NCI-H2227 (cell line): ENCODE data around the gene TIAM2.
"Not testable (repeated sequence)": the region's sequence is repeated elsewhere in the genome, so short reads cannot be mapped to it uniquely, and the experiment has no call there.

Experiments
- DNase-seq: peaks from one replicate; lab custom pipeline; 2025; ENCODE audit not compliant: unreplicated experiment; lab: John Stamatoyannopoulos, UW

TIAM2 gene

GRCh38 chr6:155223646-155224451 lies 228.7 kb downstream of the TIAM2 start:
- DNase-seq, result peak; percentile 20

- DNase-seq, result peak; percentile 4
These were observed 229.5 kb downstream of the TIAM2 start for GRCh38 chr6:155224618-155225017.

GRCh38 chr6:155227046-155227445 lies 231.9 kb downstream of the TIAM2 start:
- DNase-seq, result no peak

GRCh38 chr6:155228546-155229166 lies 233.5 kb downstream of the TIAM2 start:
- no peak for DNase-seq

GRCh38 chr6:155230975-155231374 lies 235.9 kb downstream of the TIAM2 start:
- DNase-seq, result not testable (repeated sequence)

- no peak for DNase-seq
These were observed 237.7 kb downstream of the TIAM2 start for GRCh38 chr6:155232848-155233247.

GRCh38 chr6:155234167-155234566 lies 239.1 kb downstream of the TIAM2 start:
- no peak for DNase-seq

- DNase-seq, result no peak
These were observed 239.6 kb downstream of the TIAM2 start for GRCh38 chr6:155234687-155235086.

GRCh38 chr6:155235087-155235486 lies 240.0 kb downstream of the TIAM2 start:
- DNase-seq, result no peak

GRCh38 chr6:155237613-155238012 lies 242.5 kb downstream of the TIAM2 start:
- no peak for DNase-seq

- no peak for DNase-seq
These were observed 245.9 kb downstream of the TIAM2 start for GRCh38 chr6:155240905-155241600.

GRCh38 chr6:155241966-155242365 lies 246.9 kb downstream of the TIAM2 start:
- DNase-seq, result no peak

GRCh38 chr6:155244434-155244833 lies 249.3 kb downstream of the TIAM2 start:
- no peak for DNase-seq

GRCh38 chr6:155245193-155245592 lies 250.1 kb downstream of the TIAM2 start:
- no peak for DNase-seq

- no peak for DNase-seq
These were observed 250.7 kb downstream of the TIAM2 start for GRCh38 chr6:155245831-155246230.

- no peak for DNase-seq
These were observed 251.7 kb downstream of the TIAM2 start for GRCh38 chr6:155246825-155247224.

- DNase-seq, result no peak
These were observed 252.5 kb downstream of the TIAM2 start for GRCh38 chr6:155247618-155248007.

- peak; percentile 45 for DNase-seq
These were observed 253.2 kb downstream of the TIAM2 start for GRCh38 chr6:155248008-155249001.

GRCh38 chr6:155250701-155251381 lies 255.7 kb downstream of the TIAM2 start:
- DNase-seq, result no peak

- DNase-seq, result no peak
These were observed 257.5 kb downstream of the TIAM2 start for GRCh38 chr6:155252581-155252980.
